SH-SY5Y (cell line): ENCODE measurements around the gene ARFIP2.

Source experiments
- GATA2 ChIP-seq: IDR thresholded peaks from 2 replicates; pipeline ENCODE4 v1.6.1; 2011; ENCODE audit warnings: mild to moderate bottlenecking, low read depth, low read length
- GATA3 ChIP-seq: IDR thresholded peaks from 2 replicates; pipeline ENCODE4 v1.6.1; 2011; ENCODE audit warnings: low read depth, mild to moderate bottlenecking, low read length, moderate library complexity

- TF ChIP-seq GATA3 (no peak), GATA2 (no peak)
These were observed 43.7 kb downstream of the ARFIP2 start for GRCh38 chr11:6437423-6437822.
